Measurements from ENCODE around the gene FRS3. TPM values are rescaled to one million over a fixed set of nuclear protein-coding genes. Genes with fewer than 3 reads are reported as not detected.

FRS3 gene
- total and polyA plus RNA-seq, 2 of the 13 experiments (the other 11 are each of a cell fraction or from before 2014, with no cell fraction given) = 3.0 to 7.4 TPM

GRCh38 chr6:41723530-41724227 is 56.0 kb downstream of the FRS3 start (continued):
- TF ChIP-seq ZNF512B (CRISPR knock-in tag; IDR thresholded peaks at IDR 0.05; ENCODE audit: borderline replicate concordance) (0 out of 2 replicates have a peak, but pooled peaks have one; percentile 69), ATM (IDR thresholded peaks at IDR 0.05; ENCODE audit: borderline replicate concordance) (no peak), ZUFSP (CRISPR knock-in tag; IDR thresholded peaks at IDR 0.05; ENCODE audit: borderline replicate concordance) (no peak), PHF8 (CRISPR knock-in tag; IDR thresholded peaks at IDR 0.05) (peak; percentile 43; the same call in 1 of the 2 replicates), ZNF639 (CRISPR knock-in tag; conservative IDR thresholded peaks at IDR 0.05) (no peak; the same call in 1 of the 2 replicates), NCOA2 (CRISPR knock-in tag; IDR thresholded peaks at IDR 0.05) (peak; percentile 61), SCMH1 (CRISPR knock-in tag; IDR thresholded peaks at IDR 0.05; ENCODE audit: borderline replicate concordance) (no peak), BRD4 (CRISPR knock-in tag; IDR thresholded peaks at IDR 0.05) (no peak), NFYB (CRISPR knock-in tag; IDR thresholded peaks at IDR 0.05) (no peak), MAF1 (CRISPR knock-in tag; IDR thresholded peaks at IDR 0.05; ENCODE audit: borderline replicate concordance) (no peak), CHD2 (IDR thresholded peaks at IDR 0.05; ENCODE audit: low read depth, low read length) (no peak)
- TF ChIP-seq, protein P1, sequence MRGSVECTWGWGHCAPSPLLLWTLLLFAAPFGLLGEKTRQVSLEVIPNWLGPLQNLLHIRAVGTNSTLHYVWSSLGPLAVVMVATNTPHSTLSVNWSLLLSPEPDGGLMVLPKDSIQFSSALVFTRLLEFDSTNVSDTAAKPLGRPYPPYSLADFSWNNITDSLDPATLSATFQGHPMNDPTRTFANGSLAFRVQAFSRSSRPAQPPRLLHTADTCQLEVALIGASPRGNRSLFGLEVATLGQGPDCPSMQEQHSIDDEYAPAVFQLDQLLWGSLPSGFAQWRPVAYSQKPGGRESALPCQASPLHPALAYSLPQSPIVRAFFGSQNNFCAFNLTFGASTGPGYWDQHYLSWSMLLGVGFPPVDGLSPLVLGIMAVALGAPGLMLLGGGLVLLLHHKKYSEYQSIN (CRISPR knock-in tag; IDR thresholded peaks at IDR 0.05; ENCODE audit: borderline replicate concordance) = no peak
- TF ChIP-seq, protein P2, sequence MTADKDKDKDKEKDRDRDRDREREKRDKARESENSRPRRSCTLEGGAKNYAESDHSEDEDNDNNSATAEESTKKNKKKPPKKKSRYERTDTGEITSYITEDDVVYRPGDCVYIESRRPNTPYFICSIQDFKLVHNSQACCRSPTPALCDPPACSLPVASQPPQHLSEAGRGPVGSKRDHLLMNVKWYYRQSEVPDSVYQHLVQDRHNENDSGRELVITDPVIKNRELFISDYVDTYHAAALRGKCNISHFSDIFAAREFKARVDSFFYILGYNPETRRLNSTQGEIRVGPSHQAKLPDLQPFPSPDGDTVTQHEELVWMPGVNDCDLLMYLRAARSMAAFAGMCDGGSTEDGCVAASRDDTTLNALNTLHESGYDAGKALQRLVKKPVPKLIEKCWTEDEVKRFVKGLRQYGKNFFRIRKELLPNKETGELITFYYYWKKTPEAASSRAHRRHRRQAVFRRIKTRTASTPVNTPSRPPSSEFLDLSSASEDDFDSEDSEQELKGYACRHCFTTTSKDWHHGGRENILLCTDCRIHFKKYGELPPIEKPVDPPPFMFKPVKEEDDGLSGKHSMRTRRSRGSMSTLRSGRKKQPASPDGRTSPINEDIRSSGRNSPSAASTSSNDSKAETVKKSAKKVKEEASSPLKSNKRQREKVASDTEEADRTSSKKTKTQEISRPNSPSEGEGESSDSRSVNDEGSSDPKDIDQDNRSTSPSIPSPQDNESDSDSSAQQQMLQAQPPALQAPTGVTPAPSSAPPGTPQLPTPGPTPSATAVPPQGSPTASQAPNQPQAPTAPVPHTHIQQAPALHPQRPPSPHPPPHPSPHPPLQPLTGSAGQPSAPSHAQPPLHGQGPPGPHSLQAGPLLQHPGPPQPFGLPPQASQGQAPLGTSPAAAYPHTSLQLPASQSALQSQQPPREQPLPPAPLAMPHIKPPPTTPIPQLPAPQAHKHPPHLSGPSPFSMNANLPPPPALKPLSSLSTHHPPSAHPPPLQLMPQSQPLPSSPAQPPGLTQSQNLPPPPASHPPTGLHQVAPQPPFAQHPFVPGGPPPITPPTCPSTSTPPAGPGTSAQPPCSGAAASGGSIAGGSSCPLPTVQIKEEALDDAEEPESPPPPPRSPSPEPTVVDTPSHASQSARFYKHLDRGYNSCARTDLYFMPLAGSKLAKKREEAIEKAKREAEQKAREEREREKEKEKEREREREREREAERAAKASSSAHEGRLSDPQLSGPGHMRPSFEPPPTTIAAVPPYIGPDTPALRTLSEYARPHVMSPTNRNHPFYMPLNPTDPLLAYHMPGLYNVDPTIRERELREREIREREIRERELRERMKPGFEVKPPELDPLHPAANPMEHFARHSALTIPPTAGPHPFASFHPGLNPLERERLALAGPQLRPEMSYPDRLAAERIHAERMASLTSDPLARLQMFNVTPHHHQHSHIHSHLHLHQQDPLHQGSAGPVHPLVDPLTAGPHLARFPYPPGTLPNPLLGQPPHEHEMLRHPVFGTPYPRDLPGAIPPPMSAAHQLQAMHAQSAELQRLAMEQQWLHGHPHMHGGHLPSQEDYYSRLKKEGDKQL (CRISPR knock-in tag; IDR thresholded peaks at IDR 0.05; ENCODE audit: low read depth) = 0 out of 2 replicates have a peak, but pooled peaks have one; percentile 53
